Activated CD4-positive, alpha-beta T cell treated with anti-CD3 and anti-CD28 coated beads for 48 hours (primary cell): ENCODE data around the gene IQGAP2.
"Not testable (repeated sequence)": the region's sequence is repeated elsewhere in the genome, so short reads cannot be mapped to it uniquely, and the experiment has no call there.

ENCODE experiments used
- DNase-seq: peaks from one replicate; pipeline ENCODE4 v3.0.0-alpha.2; 2020

IQGAP2 gene

GRCh38 chr5:76586531-76586930 lies 183.4 kb downstream of the IQGAP2 start:
- DNase-seq: no peak

- DNase-seq: no peak
These were observed 186.9 kb downstream of the IQGAP2 start for GRCh38 chr5:76590027-76590426.

GRCh38 chr5:76591366-76591765 lies 188.3 kb downstream of the IQGAP2 start:
- DNase-seq: no peak

DNA sequence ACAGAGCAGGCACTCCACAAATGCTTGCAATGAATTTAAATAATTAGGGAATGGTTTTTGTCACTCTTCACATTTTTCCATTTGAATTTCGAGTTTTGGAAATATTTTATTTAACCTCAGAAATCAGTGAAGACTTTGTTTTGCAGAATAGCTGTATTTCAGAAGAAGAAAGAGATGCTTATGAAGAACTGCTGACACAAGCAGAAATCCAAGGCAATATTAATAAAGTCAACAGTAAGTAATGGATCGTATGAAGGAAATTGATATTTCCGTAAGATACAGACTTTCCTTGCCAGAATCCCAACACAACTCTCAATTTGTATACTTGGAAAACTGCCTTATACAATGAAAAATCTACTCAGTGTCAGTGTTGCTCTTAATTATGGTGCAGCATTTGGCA lies 189.6 kb downstream of the IQGAP2 start:
- no peak for DNase-seq

DNA sequence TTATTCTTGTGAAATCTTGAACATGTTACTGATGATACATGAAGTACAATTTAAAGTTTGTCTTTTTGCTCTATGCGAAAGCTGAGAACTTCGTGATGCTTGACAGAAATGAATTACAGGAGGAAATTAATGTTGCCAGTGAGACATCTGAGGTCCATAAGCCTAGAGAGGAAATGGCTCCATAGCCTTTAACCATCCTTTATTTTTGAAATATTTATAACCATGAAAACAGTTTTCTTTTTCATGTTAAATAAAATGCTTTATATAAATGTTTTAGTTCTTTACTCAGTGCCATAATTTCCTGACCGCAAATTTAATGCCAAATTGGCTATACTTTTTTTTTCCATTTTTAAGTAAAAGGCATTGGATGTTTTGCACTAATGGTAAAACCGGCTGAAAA lies 191.0 kb downstream of the IQGAP2 start:
- no peak for DNase-seq

DNA sequence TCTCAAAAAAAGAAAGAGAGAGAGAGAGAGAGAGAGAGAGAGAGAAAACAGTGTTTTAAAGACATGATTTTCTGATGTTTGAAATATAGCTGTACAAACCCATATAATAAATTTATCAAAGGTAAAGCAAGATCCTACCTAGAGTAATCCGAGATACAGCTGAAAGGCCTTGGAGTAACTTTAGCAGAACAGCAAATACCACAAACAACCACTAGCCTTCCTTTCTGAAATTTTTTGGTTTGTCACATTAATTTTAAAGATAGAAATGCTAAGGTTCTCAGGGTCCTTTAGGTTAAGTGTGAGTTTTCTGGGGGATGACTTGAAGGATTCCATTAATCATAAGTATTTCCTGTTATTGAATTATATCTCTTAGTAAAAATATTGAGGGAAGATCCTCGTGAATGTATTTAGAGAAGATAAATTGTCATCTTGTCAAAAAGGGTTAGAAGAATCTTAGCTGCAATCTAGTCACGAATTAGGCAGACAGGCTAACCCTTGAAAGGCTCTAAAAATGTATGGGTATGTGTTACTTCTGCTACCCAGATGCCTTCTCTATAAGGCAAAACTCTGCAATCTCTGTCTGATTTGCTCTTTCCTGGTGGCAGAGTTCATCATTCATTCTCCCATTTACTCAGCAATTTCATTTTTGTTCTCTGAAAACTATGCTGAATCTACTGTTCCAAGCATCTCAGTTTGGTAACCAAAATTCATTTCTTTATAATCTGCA lies 192.8 kb downstream of the IQGAP2 start:
- no peak for DNase-seq

- DNase-seq: no peak
These were observed 195.4 kb downstream of the IQGAP2 start for GRCh38 chr5:76598531-76598930.

DNA sequence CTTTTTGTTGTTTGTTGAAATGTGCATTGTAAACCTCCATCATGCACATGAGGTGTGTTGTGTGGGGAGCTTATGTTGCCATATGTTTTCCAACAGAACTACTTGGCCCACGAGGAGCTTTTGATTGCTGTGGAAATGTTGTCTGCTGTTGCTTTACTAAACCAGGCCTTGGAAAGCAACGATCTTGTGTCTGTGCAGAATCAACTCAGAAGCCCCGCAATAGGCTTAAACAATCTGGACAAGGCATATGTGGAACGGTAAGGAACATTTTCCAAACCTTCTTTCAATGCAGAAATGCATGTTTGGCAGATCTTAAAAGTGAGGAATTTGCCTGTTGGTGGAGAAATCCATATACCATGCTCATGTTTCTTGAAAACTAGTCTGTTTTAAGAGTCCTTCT lies 197.6 kb downstream of the IQGAP2 start:
- no peak for DNase-seq

DNA sequence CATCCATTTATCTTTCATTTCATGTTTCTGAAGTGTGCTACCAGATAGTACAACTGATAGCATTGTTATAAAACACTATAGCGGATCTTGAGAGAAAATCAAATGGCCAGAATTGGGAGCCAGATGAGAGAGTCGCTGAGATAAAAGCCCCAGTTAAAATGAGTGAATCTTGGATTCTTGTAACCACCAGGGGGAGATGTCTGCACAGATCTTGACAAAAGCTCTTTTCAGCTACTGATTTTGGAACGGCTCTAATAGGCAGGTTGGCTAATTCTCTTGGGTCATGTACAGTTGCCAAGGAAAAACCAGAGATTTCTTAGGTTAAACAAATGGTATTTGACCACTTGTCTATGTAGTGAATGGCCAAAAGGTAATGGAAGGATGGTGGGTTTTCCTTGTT lies 198.4 kb downstream of the IQGAP2 start:
- no peak for DNase-seq

GRCh38 chr5:76602094-76602726 lies 199.1 kb downstream of the IQGAP2 start:
- DNase-seq: no peak

- DNase-seq: not testable (repeated sequence)
These were observed 200.9 kb downstream of the IQGAP2 start for GRCh38 chr5:76603991-76604390.

DNA sequence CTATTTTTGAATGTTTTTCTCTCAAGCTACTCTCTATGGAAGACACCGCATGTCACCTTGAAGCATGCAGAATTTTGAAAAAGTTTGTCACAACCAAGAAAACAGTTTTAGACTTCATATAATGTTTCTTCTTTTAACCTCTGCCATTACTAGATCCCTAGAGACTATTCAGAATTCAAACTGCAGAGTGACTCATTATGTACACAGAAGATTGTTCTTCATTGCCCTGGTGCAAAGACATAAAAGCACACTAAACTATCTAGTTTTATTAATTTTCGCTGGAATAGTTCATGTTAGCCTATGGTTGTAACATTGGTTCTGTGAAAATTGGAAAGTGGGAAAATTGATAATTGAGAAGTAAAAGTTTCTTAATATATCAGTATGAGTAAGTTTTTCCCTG lies 201.8 kb downstream of the IQGAP2 start:
- no peak for DNase-seq

DNA sequence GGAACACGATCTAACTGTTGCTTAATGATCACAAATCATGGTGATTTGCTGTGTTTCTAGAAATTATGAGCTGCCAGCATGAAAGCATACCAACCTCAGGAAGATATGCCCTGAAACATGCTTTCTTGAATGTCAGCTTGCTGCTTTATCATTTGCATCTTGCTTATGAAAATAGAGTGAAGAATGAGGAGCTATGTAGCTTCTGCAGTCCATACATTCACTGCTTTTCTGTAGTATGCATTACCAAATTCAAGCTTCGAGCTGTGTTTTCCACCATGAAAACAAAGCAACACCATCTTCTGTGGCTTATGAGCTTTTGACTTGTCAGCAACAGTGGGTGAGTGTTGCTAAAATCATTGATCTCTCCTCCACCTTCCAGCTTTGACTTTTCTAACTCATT lies 203.6 kb downstream of the IQGAP2 start:
- DNase-seq: no peak

DNA sequence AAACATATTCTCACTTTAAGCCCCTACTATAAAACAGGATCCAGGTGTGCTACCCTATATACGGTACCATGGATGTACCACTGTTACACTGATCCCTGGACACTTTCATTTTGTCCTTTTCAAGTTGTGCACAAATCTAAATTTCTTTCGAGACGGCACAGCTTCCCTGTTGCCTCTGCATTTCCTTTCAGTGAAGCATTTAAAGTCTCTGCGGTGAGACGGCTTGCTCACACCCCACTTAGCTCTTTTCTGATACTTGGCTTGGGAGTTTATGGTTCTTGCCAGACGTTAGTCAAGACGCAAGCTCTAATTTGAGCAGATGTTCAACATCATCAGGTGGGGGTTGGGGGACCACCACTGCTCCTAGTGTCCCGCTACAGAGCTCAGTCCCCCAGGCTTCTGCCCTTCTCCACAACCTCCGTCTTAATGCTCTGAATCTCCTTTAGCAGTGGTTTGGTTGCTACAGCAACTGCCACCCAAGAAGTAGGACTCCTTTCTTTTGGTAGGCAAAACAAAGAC lies 204.3 kb downstream of the IQGAP2 start:
- DNase-seq: no peak

GRCh38 chr5:76608833-76609232 lies 205.7 kb downstream of the IQGAP2 start:
- no peak for DNase-seq

DNA sequence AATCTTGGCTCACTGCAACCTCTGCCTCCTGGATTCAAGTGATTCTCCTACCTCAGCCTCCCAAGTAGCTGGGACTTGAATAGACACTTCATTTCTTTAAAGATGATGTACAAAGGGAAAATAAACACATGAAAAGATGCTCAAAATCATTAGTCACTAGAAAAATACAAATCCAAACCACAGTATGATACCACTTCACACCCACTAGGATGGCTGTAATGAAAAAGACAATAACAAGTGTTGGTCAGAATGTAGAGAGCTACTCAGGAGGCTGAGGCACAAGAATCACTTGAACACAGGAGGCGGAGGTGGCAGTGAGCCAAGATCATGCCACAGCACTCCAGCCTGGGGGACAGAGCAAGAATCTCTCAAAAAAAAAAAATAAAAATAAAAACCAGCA lies 207.1 kb downstream of the IQGAP2 start:
- DNase-seq: no peak

DNA sequence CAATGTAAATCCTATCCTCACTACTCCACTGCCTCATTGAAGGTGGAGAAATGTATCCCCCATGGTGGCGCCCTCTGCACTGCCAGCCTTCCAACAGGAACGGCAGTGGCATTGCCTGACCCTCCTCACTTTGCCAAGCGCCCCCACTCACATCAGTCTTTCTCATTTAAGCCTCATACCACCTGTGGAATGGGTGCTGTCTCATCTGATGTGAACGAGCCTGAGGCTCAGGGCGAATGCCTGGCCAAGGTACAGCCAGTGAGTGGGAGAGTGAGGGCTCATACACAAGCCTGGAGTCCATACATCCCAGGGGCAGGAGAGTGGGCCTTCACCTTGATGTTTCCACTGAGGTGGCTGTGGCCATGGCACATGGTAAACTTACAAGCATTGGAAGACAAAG lies 209.9 kb downstream of the IQGAP2 start:
- DNase-seq: no peak

DNA sequence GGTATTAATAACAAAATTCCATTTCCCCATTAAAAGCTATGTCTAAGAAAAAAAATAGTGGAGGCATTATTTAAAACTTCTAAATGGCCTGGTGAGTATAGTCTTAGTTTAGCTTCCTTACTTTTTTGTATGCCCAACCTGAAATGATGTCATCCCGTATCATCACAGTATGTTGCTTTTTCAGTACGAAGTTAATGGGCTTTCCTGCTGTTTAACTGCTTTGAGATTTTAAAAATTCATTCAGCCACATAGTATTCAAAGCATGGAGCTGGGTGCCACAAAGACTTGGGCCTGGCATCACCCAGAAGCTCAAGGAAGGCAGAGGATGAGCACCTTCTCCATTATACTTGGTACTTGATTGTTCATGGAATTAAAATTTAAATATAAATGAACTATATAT lies 212.7 kb downstream of the IQGAP2 start:
- no peak for DNase-seq

- no peak for DNase-seq
These were observed 213.1 kb downstream of the IQGAP2 start for GRCh38 chr5:76616206-76616605.

DNA sequence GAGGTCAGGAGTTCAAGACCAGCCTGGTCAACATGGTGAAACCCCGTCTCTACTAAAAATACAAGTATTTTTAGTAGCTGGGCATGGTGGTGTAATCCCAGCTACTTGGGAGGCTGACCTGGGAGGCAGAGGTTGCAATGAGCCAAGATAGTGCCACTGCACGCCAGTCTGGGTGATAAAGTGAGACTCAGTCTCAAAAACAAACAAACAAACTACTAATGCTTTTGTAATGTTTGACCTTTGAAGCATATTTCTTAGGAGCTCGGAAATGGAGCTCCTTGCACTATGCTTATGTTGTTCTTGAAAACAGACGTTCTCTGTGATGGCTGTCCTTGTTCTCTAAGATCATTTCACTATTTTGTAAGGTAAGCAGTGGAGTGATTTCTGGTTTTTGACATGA lies 214.1 kb downstream of the IQGAP2 start:
- no peak for DNase-seq

GRCh38 chr5:76617675-76618074 lies 214.6 kb downstream of the IQGAP2 start:
- no peak for DNase-seq

DNA sequence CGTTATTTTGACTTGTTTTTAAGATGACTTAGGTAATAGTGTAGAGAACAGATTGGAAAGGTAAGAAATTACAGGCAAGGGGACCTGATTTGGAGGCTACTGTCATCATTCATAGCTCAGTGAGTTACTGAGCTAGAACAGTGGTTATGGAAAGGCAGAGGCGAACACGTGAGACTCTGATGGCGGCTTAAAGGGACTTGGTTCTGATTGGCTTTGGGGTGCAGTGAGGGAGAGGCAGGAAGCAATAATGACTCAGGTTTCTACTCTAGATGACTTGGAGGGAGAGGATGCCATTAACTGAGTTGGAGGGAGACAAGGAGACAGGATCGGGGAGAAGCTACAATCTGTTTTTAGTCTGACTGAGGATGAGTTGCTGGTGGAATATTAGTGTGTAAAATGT lies 217.1 kb downstream of the IQGAP2 start:
- no peak for DNase-seq

GRCh38 chr5:76622076-76622475 lies 219.0 kb downstream of the IQGAP2 start:
- DNase-seq: no peak

DNA sequence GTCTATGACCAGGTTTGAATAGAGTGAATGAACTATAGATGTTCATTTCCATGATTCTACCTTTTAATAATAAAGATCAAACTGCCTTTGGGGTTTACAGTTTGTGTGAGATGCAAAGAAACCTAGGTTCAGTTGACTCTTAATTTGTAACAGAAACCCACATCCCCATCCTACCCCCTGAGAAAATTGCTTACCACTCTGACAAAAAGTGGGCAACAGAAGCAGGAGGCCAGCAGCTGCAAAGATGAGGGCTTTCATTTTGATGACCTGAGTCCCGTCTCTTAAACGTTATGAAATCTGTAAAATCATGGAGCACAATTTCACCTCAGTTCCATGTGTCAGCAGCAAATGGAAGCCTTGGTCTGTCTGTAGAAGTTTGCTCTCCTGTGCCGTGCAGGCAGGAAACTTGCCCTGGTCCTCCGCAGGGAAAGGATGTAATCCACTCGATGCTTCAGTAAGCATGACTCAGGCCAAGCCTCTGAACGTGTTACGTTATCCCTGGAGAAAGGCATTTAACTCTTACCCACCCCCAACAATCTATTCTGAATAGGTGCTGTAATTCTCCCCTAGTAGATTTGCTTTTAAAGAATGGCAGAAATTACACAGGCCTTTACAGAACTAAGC lies 220.0 kb downstream of the IQGAP2 start, which contains the start of gene F2RL2:
Gene F2RL2 (minus strand): TSS at position 431 of the 624 bp plus-strand sequence. CDS start 173 bp downstream, at position 258.
- no peak for DNase-seq
